DND-41 (cell line): ENCODE data around the gene NR3C1.

Experiments
- ATAC-seq: fragments of 200-7000 bp; cut with Tn5 transposase; 3 replicates; pipeline ENCODE4 v1.9.1; 2021; ENCODE audit warnings: low read depth; ENCODE audit not compliant: insufficient read depth
- DNase-seq: peaks from one replicate; pipeline ENCODE4 v3.0.0-alpha.2; 2020
- H2AFZ ChIP-seq: 2 replicates; pipeline ENCODE4 v1.6.0; 2012; ENCODE audit warnings: low read depth, low read length
- H3K27ac ChIP-seq: 2 replicates; pipeline ENCODE4 v1.5.1; 2012; ENCODE audit warnings: low read length, inconsistent platforms
- H3K27me3 ChIP-seq: fragments of 200-600 bp; sonication (generic); 2 replicates; pipeline ENCODE4 v1.6.0; 2012; ENCODE audit warnings: low read length, mild to moderate bottlenecking, inconsistent platforms; ENCODE audit not compliant: insufficient read depth, poor library complexity
- H3K36me3 ChIP-seq: 2 replicates; pipeline ENCODE4 v1.5.1; 2012; ENCODE audit warnings: low read length, inconsistent platforms; ENCODE audit not compliant: insufficient read depth
- H3K4me1 ChIP-seq: 2 replicates; pipeline ENCODE4 v1.5.1; 2012; ENCODE audit warnings: mild to moderate bottlenecking, low read length; ENCODE audit not compliant: insufficient read depth
- H3K4me2 ChIP-seq: 2 replicates; pipeline ENCODE4 v1.6.0; 2012; ENCODE audit warnings: mild to moderate bottlenecking, moderate library complexity, low read length, inconsistent platforms; ENCODE audit not compliant: insufficient read depth
- H3K4me3 ChIP-seq, 2 experiments: fragments of 200-600 bp in 1 of 2; shearing (Covaris generic) in 1 of 2; 2 replicates each; pipeline ENCODE4 v1.5.1; 2012 to 2016; ENCODE audit warnings: inconsistent platforms in 2 of 2, low read length in 2 of 2, mild to moderate bottlenecking in 2 of 2, low read depth in 1 of 2, moderate library complexity in 1 of 2
- H3K79me2 ChIP-seq: 2 replicates; pipeline ENCODE4 v1.6.0; 2012; ENCODE audit warnings: low read length, inconsistent platforms; ENCODE audit not compliant: insufficient read depth
- H3K9ac ChIP-seq: 2 replicates; pipeline ENCODE4 v1.6.0; 2012; ENCODE audit warnings: low read depth, mild to moderate bottlenecking, inconsistent platforms, low read length, moderate library complexity
- H3K9me3 ChIP-seq: 2 replicates; pipeline ENCODE4 v1.5.1; 2012; ENCODE audit warnings: low read length, moderate library complexity, mild to moderate bottlenecking, inconsistent platforms; ENCODE audit not compliant: insufficient read depth, severe bottlenecking
- H4K20me1 ChIP-seq: 2 replicates; pipeline ENCODE4 v1.6.0; 2012; ENCODE audit warnings: low read length; ENCODE audit not compliant: insufficient read depth
- EZH2 ChIP-seq: IDR thresholded peaks from 3 replicates; pipeline ENCODE4 v1.6.1; 2012; ENCODE audit warnings: borderline replicate concordance, low read depth, mild to moderate bottlenecking, moderate library complexity, low read length, inconsistent platforms; ENCODE audit not compliant: severe bottlenecking
- TF ChIP-seq, protein P1 (sequence below): IDR thresholded peaks from 2 replicates; pipeline ENCODE4 v1.5.1; 2012; ENCODE audit warnings: borderline replicate concordance, low read length, moderate library complexity, mild to moderate bottlenecking; ENCODE audit not compliant: poor library complexity, severe bottlenecking; ENCODE audit errors: extremely low read depth

The NR3C1 gene

DNA sequence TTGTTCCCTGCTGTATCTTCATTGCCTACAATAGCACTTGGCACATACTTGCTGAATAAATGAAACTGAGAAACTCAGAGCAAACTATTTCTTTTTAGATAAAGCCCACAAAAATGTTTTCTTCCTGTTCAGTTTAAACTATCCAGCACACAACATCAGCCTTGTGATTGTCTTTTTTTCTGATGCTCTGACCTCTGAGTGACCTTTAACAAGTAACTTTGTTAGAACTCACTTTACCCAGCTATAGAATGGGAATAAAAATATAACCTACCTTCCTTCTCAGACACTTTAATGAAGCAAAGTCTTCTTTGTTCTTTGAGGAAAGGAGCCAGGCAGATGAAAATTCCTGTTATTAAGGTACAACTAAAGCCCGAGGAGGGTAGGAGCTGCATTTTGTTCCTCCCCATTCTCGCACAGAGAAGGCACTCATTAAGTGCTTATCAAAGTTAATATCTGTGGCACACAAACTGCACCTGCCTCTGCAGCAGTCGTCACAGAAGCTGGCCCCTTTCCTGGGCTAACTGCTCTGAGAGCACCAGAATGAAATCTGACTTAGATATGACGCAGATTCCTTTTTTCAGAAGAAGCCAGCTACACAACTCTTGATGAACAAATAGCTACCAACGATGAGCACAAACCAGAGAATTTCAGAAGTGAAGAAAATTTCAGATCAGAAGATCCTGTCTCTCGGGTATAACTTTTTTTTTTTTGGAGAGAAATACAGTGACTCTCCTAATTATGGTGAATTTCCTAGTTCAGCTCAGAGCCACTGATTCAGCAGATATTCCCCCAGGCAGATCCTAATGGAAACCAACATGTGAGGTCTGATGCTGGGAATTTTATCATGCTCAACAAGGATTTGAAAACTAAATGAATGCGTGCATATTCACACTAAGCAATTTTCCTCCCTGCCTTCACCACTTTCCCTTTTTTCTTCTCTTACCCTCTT is 31.0 kb upstream of the NR3C1 start:
- Histone ChIP-seq H3K4me1 (peaks cover 70% of the 10 kb centered on the region), H3K9me3 (no peaks in the 10 kb centered on the region), H3K27ac (peak overlapping the region; percentile 99), H3K4me3 (peak overlapping the region; percentile 56 to 68), H3K36me3 (peaks cover 12% of the 10 kb centered on the region; the same call in 1 of the 2 replicates), H3K4me2 (peak overlapping the region; percentile 68), H3K27me3 (no peaks in the 10 kb centered on the region), H2AFZ (peak overlapping the region; percentile 86), H3K9ac (peak overlapping the region; percentile 86), H3K79me2 (peaks cover 53% of the 10 kb centered on the region), H4K20me1 (no peaks in the 10 kb centered on the region)
- ATAC-seq (peak; percentile 86), DNase-seq (peak; percentile 84)
- no peak for TF ChIP-seq EZH2
- TF ChIP-seq, protein P1, sequence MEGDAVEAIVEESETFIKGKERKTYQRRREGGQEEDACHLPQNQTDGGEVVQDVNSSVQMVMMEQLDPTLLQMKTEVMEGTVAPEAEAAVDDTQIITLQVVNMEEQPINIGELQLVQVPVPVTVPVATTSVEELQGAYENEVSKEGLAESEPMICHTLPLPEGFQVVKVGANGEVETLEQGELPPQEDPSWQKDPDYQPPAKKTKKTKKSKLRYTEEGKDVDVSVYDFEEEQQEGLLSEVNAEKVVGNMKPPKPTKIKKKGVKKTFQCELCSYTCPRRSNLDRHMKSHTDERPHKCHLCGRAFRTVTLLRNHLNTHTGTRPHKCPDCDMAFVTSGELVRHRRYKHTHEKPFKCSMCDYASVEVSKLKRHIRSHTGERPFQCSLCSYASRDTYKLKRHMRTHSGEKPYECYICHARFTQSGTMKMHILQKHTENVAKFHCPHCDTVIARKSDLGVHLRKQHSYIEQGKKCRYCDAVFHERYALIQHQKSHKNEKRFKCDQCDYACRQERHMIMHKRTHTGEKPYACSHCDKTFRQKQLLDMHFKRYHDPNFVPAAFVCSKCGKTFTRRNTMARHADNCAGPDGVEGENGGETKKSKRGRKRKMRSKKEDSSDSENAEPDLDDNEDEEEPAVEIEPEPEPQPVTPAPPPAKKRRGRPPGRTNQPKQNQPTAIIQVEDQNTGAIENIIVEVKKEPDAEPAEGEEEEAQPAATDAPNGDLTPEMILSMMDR: no peak

DNA sequence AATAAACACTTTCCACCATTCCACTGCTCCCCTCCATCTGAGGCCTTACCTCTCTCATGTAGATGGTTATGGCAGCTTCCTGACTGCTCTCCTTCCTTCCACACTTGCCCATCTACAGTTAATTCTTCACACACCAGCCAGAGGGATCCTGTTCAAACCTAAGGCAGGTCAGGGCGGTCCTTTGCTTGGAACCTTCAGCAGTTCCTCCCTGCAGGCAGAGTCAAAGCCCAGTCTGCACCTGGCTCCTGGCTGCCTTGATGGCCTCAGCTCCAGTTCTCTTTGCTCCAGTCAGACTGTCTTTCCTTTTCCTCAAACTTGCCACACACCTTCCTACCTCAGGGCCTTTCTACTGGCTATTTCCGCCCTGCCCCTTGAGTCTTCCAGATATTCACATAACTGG is 30.2 kb upstream of the NR3C1 start:
- peak; percentile 53 for ATAC-seq
- Histone ChIP-seq H3K27me3 (no peaks in the 10 kb centered on the region), H2AFZ (peak overlapping the region; percentile 86), H3K27ac (peak overlapping the region; percentile 99), H3K79me2 (peaks cover 62% of the 10 kb centered on the region), H3K9me3 (no peaks in the 10 kb centered on the region), H3K36me3 (peaks cover 12% of the 10 kb centered on the region), H4K20me1 (no peaks in the 10 kb centered on the region), H3K9ac (peak overlapping the region; percentile 86), H3K4me1 (peaks cover 76% of the 10 kb centered on the region), H3K4me3 (peak overlapping the region; percentile 56 to 68; a peak in 3 of 4 replicates), H3K4me2 (peak overlapping the region; percentile 68)
- TF ChIP-seq, protein P1: peak; percentile 7
- no peak for TF ChIP-seq EZH2
- peak; percentile 55 for DNase-seq

DNA sequence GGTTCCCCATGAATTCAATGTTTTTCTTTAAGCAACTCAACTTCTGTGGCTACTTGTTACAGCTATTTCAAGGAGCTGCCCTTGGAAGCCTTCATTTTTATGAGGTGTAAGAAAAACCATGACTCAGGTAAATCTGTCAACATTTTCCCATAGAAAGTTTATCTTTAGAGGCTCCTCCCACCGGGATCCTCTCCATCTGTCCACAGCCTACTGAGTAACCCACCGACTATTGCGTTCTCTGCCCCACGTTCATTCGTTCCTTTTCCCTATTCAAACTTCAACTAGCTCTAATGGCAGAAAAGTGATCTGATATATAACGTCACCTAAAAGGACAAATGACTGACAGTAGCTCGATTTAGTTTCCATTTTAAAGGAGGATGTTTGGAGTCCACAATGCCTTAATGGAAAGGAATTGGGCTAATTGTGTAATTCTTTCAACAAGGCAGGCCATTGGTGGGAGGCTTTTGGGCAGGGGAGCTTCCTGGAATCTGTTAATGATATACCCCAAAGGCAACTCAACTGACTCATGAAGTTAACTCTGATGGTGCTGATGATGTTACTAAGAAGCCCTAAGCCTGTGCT is 29.3 kb upstream of the NR3C1 start:
- no peaks in the 10 kb centered on the region for H3K27me3 ChIP-seq
- H3K27ac ChIP-seq: peak overlapping the region; percentile 55
- H3K9me3 ChIP-seq: no peaks in the 10 kb centered on the region
- H2AFZ ChIP-seq: no peak overlapping the region
- H3K36me3 ChIP-seq: peaks cover 18% of the 10 kb centered on the region
- TF ChIP-seq, protein P1: no peak
- peaks cover 83% of the 10 kb centered on the region for H3K4me1 ChIP-seq
- peak overlapping the region; percentile 4 to 68; a peak in 3 of 4 replicates for H3K4me3 ChIP-seq
- H3K9ac ChIP-seq: peak overlapping the region; percentile 86
- peak overlapping the region; percentile 68 for H3K4me2 ChIP-seq
- peaks cover 71% of the 10 kb centered on the region for H3K79me2 ChIP-seq
- H4K20me1 ChIP-seq: no peaks in the 10 kb centered on the region
- ATAC-seq (no peak), DNase-seq (no peak)
